ENCODE results near the gene MYBBP1A. TPM values are rescaled to one million over a fixed set of nuclear protein-coding genes. Genes with fewer than 3 reads are reported as not detected.
"Not testable (repeated sequence)": the region's sequence is repeated elsewhere in the genome, so short reads cannot be mapped to it uniquely, and the experiment has no call there.

The MYBBP1A gene
- total RNA-seq, 1 donor from 2014 or later, result 32.2 TPM

GRCh38 chr17:4590042-4590441 lies 34.9 kb upstream of the MYBBP1A start:
- peak; percentile 29 for DNase-seq

GRCh38 chr17:4588898-4589625 lies 33.9 kb upstream of the MYBBP1A start:
- no peak for DNase-seq

DNA sequence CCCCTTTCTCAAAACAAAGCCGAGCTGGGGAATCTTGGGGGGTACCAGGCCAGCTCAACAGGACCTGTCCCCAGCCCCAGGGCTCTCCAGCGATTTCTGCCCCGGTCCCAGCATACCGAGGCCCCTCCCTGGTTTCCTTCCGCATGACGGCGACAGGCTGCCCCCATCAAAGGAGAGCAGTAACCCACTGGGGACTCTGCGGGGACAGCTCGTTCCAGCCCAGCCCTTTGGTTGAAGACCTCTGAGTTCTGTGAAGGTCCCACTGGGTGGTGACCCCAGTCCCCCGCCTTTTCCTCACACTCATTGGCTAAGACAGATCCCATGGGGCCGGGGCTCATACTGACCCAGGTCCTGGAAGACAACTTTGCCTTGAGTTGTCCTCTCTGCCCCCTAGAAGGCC lies 33.2 kb upstream of the MYBBP1A start:
- DNase-seq, result no peak

DNA sequence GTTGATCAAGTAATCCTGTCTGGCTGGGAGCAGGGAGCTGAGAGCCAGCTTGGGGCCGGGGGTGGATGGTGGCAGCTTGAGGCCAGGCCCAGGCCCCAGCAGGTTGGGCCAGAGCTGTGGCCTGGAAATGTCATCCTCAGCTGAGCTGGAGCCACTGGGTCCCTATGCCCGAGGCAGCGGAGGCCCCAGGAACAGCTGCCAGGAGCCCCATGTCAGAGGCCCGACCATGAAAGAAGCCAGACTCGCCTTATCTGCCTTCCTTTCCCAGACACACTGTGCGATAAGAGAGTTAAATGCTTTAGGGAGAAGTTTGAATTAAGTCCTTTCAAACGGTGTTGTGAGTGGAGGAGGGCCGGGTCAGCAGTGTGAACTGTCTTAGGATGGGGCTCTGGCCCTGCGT lies 32.6 kb upstream of the MYBBP1A start:
- DNase-seq, result no peak

DNA sequence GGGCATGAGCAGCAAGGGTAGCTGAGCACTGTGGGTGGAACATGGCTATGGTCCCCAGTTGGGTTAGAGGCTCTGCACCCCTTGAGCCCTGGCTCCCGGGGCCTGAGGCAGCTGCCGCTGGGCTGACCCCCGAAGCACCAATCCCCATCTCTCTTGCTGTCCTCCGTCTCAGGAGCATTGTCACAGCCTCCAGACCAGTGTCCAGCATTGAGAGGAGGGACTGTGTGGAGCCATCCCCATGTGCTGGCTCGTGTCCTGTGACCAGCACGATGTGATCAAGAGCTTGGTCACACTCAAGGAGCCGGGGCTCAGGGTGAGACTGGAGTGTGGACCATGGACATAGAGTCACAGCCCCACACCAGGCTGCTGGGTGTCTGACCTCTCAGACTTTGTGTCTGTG lies 32.0 kb upstream of the MYBBP1A start:
- no peak for DNase-seq

- no peak for DNase-seq
These were observed 30.9 kb upstream of the MYBBP1A start for GRCh38 chr17:4586043-4586442.

- no peak for DNase-seq
These were observed 30.4 kb upstream of the MYBBP1A start for GRCh38 chr17:4585638-4585994.

DNA sequence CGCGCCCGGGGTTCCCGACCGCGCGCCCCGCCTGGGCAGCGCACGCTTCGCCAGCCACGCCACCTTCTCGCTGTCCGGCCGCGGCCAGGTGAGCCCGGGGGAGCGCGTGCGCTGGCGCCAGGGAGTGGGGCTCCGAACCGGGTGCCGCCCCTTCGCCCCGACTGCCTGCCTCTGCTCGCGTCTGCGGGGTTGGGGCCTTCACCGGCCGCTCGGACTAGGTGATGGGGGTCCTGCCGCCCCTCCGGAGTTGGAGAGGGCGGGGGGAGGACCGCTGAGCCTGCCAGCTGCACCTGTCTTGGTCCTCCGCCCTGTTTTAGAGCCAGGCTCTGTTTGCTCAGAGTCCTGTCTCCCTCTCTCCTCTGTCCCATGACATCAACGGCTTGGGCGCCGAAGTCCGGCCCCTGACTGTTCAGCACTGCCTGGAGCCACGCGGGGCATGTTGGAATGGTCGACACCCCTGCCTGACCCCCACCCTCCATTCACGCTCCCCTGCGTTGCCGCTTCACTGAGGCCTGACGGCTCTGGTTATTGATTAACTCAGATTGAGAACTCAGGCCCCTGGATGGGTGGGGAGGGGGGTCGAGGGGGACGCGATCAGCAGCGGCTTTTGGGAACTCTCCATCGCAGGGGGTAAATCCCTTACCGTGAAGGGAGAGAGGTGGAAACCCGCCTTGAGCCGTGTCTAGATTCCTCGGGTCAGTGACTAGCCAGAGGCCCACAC lies 29.9 kb upstream of the MYBBP1A start:
- DNase-seq, result no peak

GRCh38 chr17:4584101-4584916 lies 29.1 kb upstream of the MYBBP1A start, which contains the start of gene SMTNL2:
Gene SMTNL2 (plus strand): TSS chr17:4584529. CDS start chr17:4584606, 77 bp downstream.
- no peak for DNase-seq

DNA sequence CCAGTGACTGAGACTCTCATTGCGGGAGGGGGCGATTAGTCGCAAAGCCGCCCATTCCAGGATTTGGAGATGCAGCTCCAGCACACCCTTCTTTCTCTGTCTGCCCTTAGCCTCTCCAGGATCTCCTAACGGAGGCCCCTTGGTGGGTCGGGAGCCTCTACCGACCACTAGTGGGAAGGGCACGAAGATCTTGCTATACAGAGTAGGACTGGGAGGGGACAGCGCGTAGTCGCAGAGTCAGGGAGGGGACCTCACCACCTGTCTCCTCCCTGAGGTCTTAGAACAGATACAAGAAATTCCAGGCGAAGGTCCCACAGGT lies 28.6 kb upstream of the MYBBP1A start:
- peak; percentile 46 for DNase-seq

DNA sequence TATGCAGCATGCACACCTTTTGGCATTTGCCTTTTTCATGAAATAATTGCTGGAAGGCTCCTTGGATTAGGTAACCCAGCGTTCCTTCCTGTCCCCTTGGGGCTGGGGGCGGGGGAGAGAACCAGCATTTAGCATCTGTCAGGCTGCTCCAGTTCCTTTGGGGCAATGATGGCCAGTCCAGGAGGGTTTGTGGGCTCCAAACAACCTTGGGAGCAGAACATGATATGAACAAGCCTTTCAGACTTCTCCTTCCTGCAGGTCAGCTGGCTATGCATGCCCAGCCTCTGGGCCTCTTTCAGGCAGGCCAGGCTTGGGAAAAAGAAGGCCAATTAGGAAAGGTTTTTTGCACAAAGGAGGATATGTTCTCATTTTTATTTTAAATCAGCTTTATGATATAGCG lies 28.0 kb upstream of the MYBBP1A start:
- no peak for DNase-seq

GRCh38 chr17:4582691-4583090 lies 27.5 kb upstream of the MYBBP1A start:
- DNase-seq, result no peak

DNA sequence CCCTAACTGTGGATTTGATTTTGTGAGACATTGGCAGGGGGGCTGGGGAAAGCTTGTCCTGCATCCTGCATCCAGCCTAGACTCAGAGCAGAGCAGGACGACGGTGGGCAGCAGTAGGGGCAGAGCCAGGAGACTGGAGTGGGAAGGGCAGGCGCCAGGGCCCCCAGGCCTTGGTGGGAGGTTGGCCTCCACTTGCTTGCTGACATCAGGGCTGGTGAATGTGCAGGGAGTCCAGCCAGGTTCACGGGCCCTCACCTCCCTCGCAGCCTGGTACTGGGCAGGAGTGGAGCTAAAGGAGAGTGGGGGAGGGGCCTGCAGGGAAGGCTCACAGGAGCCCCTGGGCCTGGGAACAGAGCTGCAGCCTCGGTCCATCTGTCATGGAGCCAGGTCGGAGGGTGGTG lies 26.9 kb upstream of the MYBBP1A start:
- no peak for DNase-seq

DNA sequence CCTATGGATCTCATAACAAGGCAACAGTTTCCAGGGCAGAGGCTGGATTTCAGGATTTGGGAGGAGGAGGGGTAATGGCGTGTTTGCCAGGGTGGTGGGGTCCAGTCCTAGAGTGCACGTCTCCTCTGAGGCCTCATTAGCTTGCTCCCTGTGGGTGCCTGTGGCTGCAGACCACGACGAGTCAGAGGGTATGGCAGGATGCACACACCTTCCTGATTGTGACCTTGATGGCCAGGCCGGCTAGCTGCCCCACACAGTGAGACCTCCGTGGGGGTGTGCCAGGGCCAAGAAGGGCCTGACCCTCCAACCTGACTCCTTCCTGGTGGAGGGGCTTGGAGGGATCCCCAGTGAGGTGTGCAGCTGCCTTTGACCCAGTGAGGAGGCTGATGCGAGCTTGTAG lies 25.1 kb upstream of the MYBBP1A start:
- DNase-seq, result no peak

DNA sequence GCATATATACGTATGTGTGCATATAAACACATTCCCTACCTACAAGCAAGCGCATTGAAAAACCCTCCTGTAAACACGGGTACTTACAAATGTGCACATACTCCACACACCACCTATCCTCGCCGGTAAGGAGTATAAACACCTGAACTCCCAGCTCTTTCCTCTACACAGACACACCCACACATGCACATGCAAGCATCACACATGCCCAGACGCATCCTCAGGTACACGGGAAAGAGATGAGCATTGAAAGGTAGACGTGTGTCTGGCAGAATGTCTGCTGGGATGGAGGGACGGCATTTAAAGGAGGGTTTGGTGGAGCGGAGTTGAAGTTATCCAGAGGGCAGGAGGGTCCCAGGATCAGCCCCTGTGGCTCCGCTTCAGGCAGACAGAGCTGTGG lies 24.5 kb upstream of the MYBBP1A start:
- no peak for DNase-seq

GRCh38 chr17:4578349-4578748 lies 23.2 kb upstream of the MYBBP1A start:
- not testable (repeated sequence) for DNase-seq

- no peak for DNase-seq
These were observed 22.3 kb upstream of the MYBBP1A start for GRCh38 chr17:4577386-4577993.

- DNase-seq, result no peak
These were observed 21.6 kb upstream of the MYBBP1A start for GRCh38 chr17:4576729-4577322.

- DNase-seq, result no peak
These were observed 21.0 kb upstream of the MYBBP1A start for GRCh38 chr17:4576161-4576558.

DNA sequence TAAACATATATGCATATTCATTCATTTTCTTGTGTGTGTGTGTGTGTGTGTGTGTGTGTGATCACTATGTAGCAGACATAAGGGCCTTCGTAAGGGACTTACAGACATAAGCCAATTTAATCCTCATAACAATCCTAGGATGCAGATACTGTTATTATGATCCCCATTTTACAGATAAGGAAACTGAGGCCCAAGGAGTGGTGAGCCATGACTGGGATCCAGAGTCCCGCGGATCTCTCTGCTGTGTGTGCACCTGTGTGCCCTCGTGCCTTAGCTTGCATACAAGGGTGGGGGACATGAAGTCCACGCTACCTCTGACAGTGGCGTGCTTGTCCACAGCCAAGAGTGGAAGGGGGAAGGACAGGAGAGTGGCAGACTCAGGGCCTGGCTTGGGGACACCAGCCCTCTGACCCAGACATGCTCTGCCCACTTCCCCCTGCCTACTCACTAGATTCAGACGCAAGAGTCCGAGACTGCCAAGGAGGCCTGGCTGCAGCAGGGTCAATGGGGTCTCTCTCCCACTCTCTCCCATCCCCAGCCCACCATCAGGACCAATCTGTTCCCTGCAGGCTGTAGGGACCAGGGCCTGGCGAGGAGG lies 19.4 kb upstream of the MYBBP1A start:
- no peak for DNase-seq

GRCh38 chr17:4573669-4574068 lies 18.5 kb upstream of the MYBBP1A start:
- no peak for DNase-seq

GRCh38 chr17:4573115-4573514 lies 17.9 kb upstream of the MYBBP1A start:
- DNase-seq, result no peak
